AG04450 (cell line): ENCODE measurements around the gene FAF1. TPM values are rescaled to one million over a fixed set of nuclear protein-coding genes. Genes with fewer than 3 reads are reported as not detected.
"Not testable (repeated sequence)": the region's sequence is repeated elsewhere in the genome, so short reads cannot be mapped to it uniquely, and the experiment has no call there.

Source experiments
- CTCF ChIA-PET: fragments of 300-600, 350-600 bp; formaldehyde crosslinking; extraction: SDS; loops from one replicate; lab custom pipeline; 2022; ENCODE audit warnings: antibody characterized with exemption, inconsistent platforms; lab: Charles Lee
- POLR2A ChIA-PET: fragments of 350-600 bp; formaldehyde crosslinking; extraction: SDS; loops from one replicate; lab custom pipeline; 2021; ENCODE audit warnings: antibody characterized with exemption, inconsistent platforms; lab: Yijun Ruan, JAX
- DNase-seq: peaks from one replicate; pipeline ENCODE4 v3.0.0-alpha.2; 2011; ENCODE audit warnings: low read depth, low spot score
- H3K27ac ChIP-seq: one replicate; pipeline ENCODE4 v1.5.1; 2012; ENCODE audit warnings: low read depth, low read length, control low read depth
- H3K27me3 ChIP-seq: one replicate; pipeline ENCODE4 v1.6.0; 2012; ENCODE audit warnings: low read length; ENCODE audit not compliant: control insufficient read depth, insufficient read depth
- H3K4me3 ChIP-seq: 2 replicates; pipeline ENCODE4 v1.5.1; 2011; ENCODE audit warnings: mild to moderate bottlenecking, low read depth, low read length, control low read depth
- H3K9me3 ChIP-seq: 2 replicates; pipeline ENCODE4 v1.5.1; 2012; ENCODE audit warnings: low read length; ENCODE audit not compliant: control insufficient read depth, insufficient read depth
- CTCF ChIP-seq: IDR thresholded peaks from 2 replicates; pipeline ENCODE4 v1.5.1; 2011; ENCODE audit warnings: low read depth, low read length, control low read depth, inconsistent platforms
- polyA plus RNA-seq: library from polyadenylated mRNA; depleted of rRNA; stranded (reverse); fragments of >200 nt; gene quantifications from 2 replicates; pipeline ENCODE4 v1.2.3, GENCODE V29; 2011

Gene FAF1
- polyA plus RNA-seq, 1 experiment: 37.9 TPM

- no peak for DNase-seq
- Histone ChIP-seq H3K27ac (no peak overlapping the region), H3K4me3 (no peak overlapping the region), H3K27me3 (no peaks in the 10 kb centered on the region), H3K9me3 (no peaks in the 10 kb centered on the region)
- TF ChIP-seq CTCF: no peak
- ChIA-PET CTCF (interaction anchor here (0.5 kb wide), 1 partner anchor 93 kb away, joined by 4 read pairs; no protein-coding TSS in a partner anchor), POLR2A (no interaction called here)
These were observed 4.8 kb upstream of the FAF1 start for GRCh38 chr1:50964863-50965262.

- POLR2A ChIA-PET: no interaction called here
- Histone ChIP-seq H3K27ac (peak overlapping the region; percentile 33), H3K27me3 (no peaks in the 10 kb centered on the region), H3K9me3 (no peaks in the 10 kb centered on the region), H3K4me3 (peak overlapping the region; percentile 72)
- TF ChIP-seq CTCF: no peak
- no peak for DNase-seq
- CTCF ChIA-PET: interaction anchor here (1.3 kb wide), 1 partner anchor 30 kb away, joined by 10 read pairs; no protein-coding TSS in a partner anchor
These were observed 659 bp downstream of the FAF1 start for GRCh38 chr1:50959303-50959912.

- Histone ChIP-seq H3K9me3 (no peaks in the 10 kb centered on the region; the same call in 1 of the 2 replicates), H3K27ac (no peak overlapping the region), H3K27me3 (no peaks in the 10 kb centered on the region), H3K4me3 (no peak overlapping the region)
- ChIA-PET POLR2A (no interaction called here), CTCF (interaction anchor here (1.6 kb wide), 1 partner anchor 26 kb away, joined by 4 read pairs; no protein-coding TSS in a partner anchor)
- DNase-seq: no peak
- TF ChIP-seq CTCF: no peak
These were observed 5.0 kb downstream of the FAF1 start for GRCh38 chr1:50955116-50955515.

- DNase-seq, H3K9me3 ChIP-seq, H3K27ac ChIP-seq, H3K27me3 ChIP-seq, H3K4me3 ChIP-seq, POLR2A ChIA-PET: not testable (repeated sequence)
- CTCF ChIA-PET: interaction anchor here (3.8 kb wide), 1 partner anchor 23 kb away, joined by 16 read pairs; no protein-coding TSS in a partner anchor
These were observed 7.5 kb downstream of the FAF1 start for GRCh38 chr1:50952566-50952965.

- DNase-seq: no peak
- TF ChIP-seq CTCF: no peak
- H3K27ac ChIP-seq: no peak overlapping the region
- ChIA-PET POLR2A (no interaction called here), CTCF (interaction anchor here (1.3 to 3.8 kb wide), 2 partner anchors 10 to 21 kb away, joined by 4 to 16 read pairs; no protein-coding TSS in a partner anchor)
- H3K4me3 ChIP-seq: no peak overlapping the region
- no peaks in the 10 kb centered on the region for H3K27me3 ChIP-seq
- H3K9me3 ChIP-seq: no peaks in the 10 kb centered on the region; the same call in 1 of the 2 replicates
These were observed 9.7 kb downstream of the FAF1 start for GRCh38 chr1:50950396-50950795.
